Naive B cell (primary cell): ENCODE results near the gene SIRT7. TPM values are rescaled to one million over a fixed set of nuclear protein-coding genes. Genes with fewer than 3 reads are reported as not detected.

Source experiments
- ATAC-seq, 2 donors: fragments of 150-1000 bp; cut with Tn5 transposase; 2 replicates each; pipeline ENCODE4 v1.10.0; 2021; ENCODE audit warnings: low read depth in 2 of 2, mild to moderate bottlenecking in 2 of 2, moderate library complexity in 2 of 2
- DNase-seq: peaks from one replicate; pipeline ENCODE4 v3.0.0; 2022
- H3K27ac Mint-ChIP-seq, 6 donors: one replicate each; pipeline ENCODE4 v1.8.0; 2020 to 2022; ENCODE audit warnings: mild to moderate bottlenecking in 6 of 6, mixed read lengths in 6 of 6, moderate library complexity in 5 of 6, inconsistent platforms in 2 of 6
- H3K27me3 Mint-ChIP-seq, 3 donors: one replicate each; pipeline ENCODE4 v1.8.0; 2021 to 2022; ENCODE audit warnings: mixed read lengths in 3 of 3, mild to moderate bottlenecking in 1 of 3
- H3K36me3 Mint-ChIP-seq, 2 donors: one replicate each; pipeline ENCODE4 v1.8.0; 2020 to 2022; ENCODE audit warnings: mixed read lengths in 2 of 2, inconsistent platforms in 1 of 2, mild to moderate bottlenecking in 1 of 2
- H3K4me1 Mint-ChIP-seq, 3 donors: one replicate each; pipeline ENCODE4 v1.8.0; 2020 to 2022; ENCODE audit warnings: mixed read lengths in 3 of 3, inconsistent platforms in 1 of 3, mild to moderate bottlenecking in 1 of 3, moderate library complexity in 1 of 3
- H3K4me3 Mint-ChIP-seq, 8 donors: one replicate each; pipeline ENCODE4 v1.8.0; 2020 to 2022; ENCODE audit warnings: mild to moderate bottlenecking in 8 of 8, mixed read lengths in 8 of 8, moderate library complexity in 8 of 8, inconsistent platforms in 2 of 8
- H3K9me3 Mint-ChIP-seq, 7 donors: one replicate each; pipeline ENCODE4 v1.8.0; 2020 to 2022; ENCODE audit warnings: mixed read lengths in 7 of 7, mild to moderate bottlenecking in 5 of 7, inconsistent platforms in 2 of 7, moderate library complexity in 1 of 7
- polyA plus RNA-seq, 6 donors: library from polyadenylated mRNA; unstranded; fragments of 300-500 nt; fragmentation: Illumina TruSeq; gene quantifications; one replicate each; pipeline ENCODE4 v1.2.3, GENCODE V29; 2021; ENCODE audit warnings: low read depth in 6 of 6

The SIRT7 gene, protein sequence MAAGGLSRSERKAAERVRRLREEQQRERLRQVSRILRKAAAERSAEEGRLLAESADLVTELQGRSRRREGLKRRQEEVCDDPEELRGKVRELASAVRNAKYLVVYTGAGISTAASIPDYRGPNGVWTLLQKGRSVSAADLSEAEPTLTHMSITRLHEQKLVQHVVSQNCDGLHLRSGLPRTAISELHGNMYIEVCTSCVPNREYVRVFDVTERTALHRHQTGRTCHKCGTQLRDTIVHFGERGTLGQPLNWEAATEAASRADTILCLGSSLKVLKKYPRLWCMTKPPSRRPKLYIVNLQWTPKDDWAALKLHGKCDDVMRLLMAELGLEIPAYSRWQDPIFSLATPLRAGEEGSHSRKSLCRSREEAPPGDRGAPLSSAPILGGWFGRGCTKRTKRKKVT
- polyA plus RNA-seq, result 10 to 100 TPM; 23.6 to 41.3 (median 30.6) TPM

DNA sequence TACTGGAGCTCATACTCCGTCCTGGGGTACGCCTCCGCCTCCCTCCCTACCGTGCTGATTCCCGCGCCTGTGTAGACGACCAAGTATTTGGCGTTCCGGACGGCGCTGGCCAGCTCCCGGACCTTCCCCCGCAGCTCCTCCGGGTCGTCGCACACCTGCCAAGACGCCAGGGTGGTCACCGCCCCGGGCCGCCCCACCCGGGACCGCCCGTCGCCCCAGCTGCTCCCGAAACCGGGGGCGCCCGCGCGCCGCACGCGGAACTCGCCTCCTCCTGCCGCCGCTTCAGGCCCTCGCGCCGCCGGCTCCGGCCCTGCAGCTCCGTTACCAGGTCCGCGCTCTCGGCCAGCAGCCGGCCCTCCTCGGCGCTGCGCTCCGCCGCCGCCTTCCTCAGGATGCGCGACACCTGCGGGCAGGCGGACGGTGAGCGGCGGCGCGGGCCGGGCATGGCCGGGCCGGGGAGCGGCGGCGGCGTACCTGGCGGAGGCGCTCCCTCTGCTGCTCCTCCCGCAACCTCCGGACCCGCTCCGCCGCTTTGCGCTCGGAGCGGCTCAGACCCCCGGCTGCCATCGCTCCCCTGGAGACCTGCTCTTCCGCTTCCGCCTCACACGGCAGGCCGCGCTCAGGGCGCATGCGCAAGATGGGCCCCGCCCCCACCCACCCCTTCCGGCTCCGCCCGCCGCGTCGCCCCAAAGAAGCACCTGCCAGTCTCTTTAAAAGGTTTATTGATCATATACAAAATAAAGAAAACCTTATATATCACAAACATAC lies at the start of gene SIRT7:
Gene SIRT7 (minus strand): TSS at position 612 of the 768 bp plus-strand sequence. CDS start 45 bp downstream, at position 567.
- Mint-ChIP-seq H3K4me1 (peaks cover 30 to 36% (median 33%) of the 10 kb centered on the region in 3 donors), H3K9me3 (no peaks in the 10 kb centered on the region), H3K36me3 (no peaks in the 10 kb centered on the region), H3K27ac (peak within 1 kb of the TSS; percentile 44 to 90 (median 87)), H3K27me3 (no peaks in the 10 kb centered on the region), H3K4me3 (peak within 1 kb of the TSS; percentile 87 to 97 (median 91))
- ATAC-seq, result peak; percentile 91 to 92
- peak; percentile 78 for DNase-seq

DNA sequence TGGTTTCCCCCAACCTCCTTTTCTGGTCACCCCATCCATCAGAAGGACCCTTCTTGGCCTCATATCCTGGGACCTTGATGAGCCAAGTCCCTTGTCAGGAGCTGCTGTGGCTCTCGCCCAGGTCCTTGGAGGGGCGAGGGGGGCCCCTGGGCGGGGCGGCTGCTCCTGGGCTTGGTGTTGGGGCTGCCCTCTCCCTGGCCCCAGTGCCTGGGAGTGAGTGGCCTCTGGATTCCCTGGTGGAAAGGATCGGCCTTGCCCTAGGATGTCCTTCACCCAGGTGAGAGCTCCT lies 49.2 kb upstream of the SIRT7 start:
- Mint-ChIP-seq H3K4me3 (peak overlapping the region in 3 of 8 donors; percentile 24 to 58 (median 56)), H3K9me3 (no peaks in the 10 kb centered on the region), H3K27me3 (peaks cover 8 to 32% (median 8%) of the 10 kb centered on the region in 3 donors), H3K36me3 (no peaks in the 10 kb centered on the region), H3K4me1 (peaks cover 5 to 20% (median 17%) of the 10 kb centered on the region in 3 donors), H3K27ac (no peak overlapping the region)
- ATAC-seq (peak in 1 of 2 donors; percentile 2), DNase-seq (no peak)

DNA sequence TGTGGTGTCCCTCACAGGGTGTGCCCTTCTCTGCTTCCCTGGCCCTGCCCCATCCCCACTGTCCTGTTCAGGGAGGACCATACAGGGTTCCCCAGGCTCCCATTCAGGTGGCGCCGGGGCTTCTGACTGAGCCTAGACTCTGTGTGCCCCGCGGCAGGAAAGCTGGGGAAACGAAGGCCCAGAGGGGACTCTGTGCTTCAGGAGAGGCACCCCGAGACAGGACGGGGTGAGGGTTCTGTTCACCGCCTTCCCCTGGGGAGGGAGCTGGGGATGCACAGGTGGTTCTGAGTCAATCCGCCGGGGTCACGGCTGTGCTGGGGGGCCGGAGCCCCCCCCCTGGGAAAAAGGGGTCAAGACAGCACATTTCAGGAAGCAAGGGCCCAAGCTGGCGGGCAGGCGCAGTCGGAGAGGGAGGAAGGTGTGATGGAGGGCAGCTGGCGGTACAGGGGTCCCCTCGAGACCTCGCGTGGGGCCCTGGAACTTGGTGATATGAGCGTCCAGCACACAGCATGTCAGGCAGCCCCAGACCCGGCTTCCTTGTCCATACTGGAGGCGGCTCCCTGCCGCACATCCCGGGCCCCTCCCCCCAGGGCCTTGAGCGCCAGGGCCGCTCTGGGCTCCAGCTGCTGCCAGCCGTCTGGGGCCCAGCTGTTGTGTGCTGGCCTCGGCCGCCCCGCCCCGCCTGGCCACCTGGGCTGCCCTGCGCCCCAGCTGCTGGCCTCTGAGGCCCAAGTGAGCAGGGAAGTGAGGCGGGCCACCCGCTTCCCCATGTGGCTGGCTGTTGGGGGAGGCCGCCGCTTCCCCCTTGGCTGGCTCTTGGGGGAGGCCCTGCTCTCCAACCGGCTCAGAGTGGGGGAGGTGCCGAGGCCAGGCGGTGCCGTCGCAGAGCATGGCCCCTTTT lies 48.6 kb upstream of the SIRT7 start:
- peaks cover 5 to 20% (median 17%) of the 10 kb centered on the region in 3 donors for H3K4me1 Mint-ChIP-seq
- ATAC-seq (peak; percentile 64 to 68), DNase-seq (peak; percentile 44)
- no peaks in the 10 kb centered on the region for H3K36me3 Mint-ChIP-seq
- H3K4me3 Mint-ChIP-seq, result peak overlapping the region in 5 of 8 donors; percentile 8 to 58 (median 47)
- H3K27ac Mint-ChIP-seq, result peak overlapping the region in 3 of 6 donors; percentile 20 to 71 (median 24)
- H3K27me3 Mint-ChIP-seq, result peaks cover 8 to 35% (median 9%) of the 10 kb centered on the region in 3 donors
- H3K9me3 Mint-ChIP-seq, result no peaks in the 10 kb centered on the region

DNA sequence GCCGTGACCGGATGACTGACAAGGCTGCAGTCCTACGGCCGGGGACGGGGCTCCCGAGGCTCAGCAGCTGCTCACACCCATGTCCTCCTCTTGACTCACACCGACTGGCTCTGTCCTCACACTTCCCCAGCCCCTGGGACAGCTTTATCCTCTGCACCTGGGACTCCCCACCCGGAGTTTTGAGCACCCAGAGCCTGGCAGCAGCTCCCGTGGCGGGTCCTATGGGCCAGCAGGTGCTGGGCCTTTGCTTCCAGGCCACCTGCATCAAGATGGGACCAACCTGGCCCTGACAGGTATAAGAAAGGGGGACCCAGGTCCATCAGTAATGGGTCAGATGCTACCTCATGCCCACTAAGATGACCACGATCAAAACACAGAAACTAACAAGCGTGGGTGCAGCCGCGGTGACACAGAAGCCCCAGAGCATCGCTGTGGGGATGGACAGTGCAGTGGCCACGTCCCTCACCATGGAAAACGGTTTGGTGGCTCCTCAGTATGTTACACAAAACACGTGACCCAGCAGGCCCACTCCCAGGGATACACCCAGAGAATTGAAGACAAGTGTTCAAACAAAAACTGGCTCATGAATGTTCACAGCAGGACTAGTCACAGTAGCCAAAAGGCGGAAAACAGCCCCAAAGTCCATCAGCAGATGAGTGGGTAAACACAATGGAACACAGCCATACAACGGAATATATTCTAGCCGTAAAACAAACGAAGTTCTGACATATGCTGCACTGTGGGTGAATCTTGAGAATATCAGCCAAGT lies 46.3 kb upstream of the SIRT7 start:
- Mint-ChIP-seq H3K4me1 (peaks cover 5 to 20% (median 17%) of the 10 kb centered on the region in 3 donors), H3K9me3 (no peaks in the 10 kb centered on the region), H3K27ac (peak overlapping the region in 1 of 6 donors; percentile 38), H3K4me3 (no peak overlapping the region), H3K27me3 (peaks cover 8 to 31% (median 9%) of the 10 kb centered on the region in 3 donors), H3K36me3 (no peaks in the 10 kb centered on the region)
- DNase-seq (no peak), ATAC-seq (no peak)

DNA sequence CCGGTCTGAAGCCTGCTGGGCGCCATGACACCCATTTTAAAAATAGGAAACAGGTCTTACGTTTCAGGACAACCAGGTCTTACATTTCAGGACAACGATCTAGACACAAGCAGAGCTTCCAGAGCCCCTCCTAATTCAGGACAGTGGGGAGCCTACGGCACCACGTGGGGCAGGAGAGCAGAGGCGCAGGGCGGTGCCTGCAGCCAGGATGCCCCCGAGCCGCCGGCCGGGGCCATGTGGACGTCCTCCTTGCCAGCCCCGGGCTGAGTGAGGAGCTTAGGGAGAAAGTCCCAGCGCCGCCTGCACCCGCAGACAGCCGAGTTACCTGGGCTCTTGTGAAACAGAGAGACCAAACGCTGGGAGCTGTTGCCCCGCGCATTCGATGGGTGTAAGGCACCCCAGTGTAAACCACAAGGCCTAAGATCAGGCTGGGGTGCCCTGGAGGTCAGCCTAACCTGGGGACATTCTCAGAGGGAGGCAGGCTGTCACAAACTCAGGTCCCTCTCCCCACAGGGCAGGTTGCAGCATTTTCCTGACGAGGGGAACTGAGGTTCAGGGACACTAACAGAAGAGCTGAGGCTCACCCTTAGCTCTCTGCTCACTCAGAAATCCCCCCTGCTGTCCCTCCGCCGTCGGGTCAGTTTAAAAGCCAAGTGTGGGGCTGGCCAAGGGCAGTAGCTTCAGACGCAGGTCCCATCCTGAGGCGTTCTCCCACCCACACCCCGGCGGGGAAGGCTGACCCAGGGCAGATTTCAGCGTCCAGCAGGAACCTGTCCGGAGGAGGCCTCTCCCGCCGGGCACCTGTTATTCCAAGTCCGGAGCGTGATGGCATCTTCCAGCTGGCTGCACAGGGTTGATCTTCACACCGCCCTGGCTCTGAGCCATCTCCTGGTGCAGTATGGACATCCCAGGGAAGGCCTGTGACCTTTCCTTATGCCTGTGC lies 44.8 kb upstream of the SIRT7 start:
- no peaks in the 10 kb centered on the region for H3K9me3 Mint-ChIP-seq
- DNase-seq, result no peak
- no peak for ATAC-seq
- H3K27me3 Mint-ChIP-seq, result peaks cover 14 to 45% (median 22%) of the 10 kb centered on the region in 3 donors
- no peak overlapping the region for H3K27ac Mint-ChIP-seq
- H3K36me3 Mint-ChIP-seq, result no peaks in the 10 kb centered on the region
- peaks cover 5 to 20% (median 14%) of the 10 kb centered on the region in 3 donors for H3K4me1 Mint-ChIP-seq
- peak overlapping the region in 6 of 8 donors; percentile 18 to 72 (median 42) for H3K4me3 Mint-ChIP-seq

DNA sequence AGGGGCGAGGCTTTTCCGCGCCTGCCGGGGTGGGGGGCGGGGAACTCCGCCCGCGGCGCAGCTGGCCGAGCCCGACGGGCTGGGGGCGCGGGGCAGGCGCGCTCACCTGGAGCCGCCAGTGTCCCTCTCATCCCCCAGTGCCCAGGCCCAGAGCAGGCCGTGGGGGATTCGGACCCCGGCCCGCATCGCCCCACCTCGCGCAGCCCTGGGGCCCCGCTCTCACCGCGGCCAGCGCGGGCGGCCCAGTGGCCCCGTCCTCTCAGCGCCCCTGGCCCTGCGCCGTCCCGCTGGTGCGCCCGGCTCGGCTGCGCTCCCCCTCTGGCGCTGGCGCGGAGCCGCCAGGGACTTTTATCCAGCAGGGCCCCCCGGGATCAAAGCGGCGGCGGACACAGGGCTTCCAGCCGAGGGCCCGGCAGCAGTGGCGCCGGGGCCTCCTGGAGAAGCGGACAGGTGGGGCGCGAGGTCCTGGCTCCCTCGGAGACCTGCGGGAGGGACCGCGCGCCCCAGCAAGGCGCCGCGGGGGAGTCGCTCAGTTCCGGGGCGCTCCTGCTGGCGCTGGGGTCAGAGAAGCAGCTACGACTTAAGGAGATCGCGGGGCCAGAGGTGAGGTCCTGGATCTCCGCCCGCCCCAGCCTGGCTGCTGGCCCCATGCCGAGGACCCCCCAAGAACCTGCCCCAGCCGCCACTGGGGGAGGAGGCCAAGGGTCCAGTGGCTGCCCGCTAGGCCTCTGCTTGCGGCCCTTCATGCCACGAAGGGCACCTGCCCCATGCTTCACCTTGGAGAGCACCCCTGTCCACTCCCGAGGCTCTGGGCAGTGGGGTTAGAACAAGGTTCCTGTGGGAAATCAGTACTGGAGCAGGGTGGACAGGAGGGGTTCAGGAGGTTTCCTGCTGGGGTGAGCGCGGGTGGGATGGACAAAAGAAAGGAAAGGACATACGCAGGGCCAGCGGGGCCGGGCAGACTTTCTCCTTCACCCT lies 43.8 kb upstream of the SIRT7 start:
- no peaks in the 10 kb centered on the region for H3K36me3 Mint-ChIP-seq
- DNase-seq, result no peak
- ATAC-seq, result no peak
- no peaks in the 10 kb centered on the region for H3K9me3 Mint-ChIP-seq
- H3K27me3 Mint-ChIP-seq, result peaks cover 18 to 54% (median 31%) of the 10 kb centered on the region in 3 donors
- H3K4me3 Mint-ChIP-seq, result peak overlapping the region in 6 of 8 donors; percentile 18 to 72 (median 42)
- no peak overlapping the region for H3K27ac Mint-ChIP-seq
- H3K4me1 Mint-ChIP-seq, result peaks cover 5 to 14% (median 13%) of the 10 kb centered on the region in 3 donors

DNA sequence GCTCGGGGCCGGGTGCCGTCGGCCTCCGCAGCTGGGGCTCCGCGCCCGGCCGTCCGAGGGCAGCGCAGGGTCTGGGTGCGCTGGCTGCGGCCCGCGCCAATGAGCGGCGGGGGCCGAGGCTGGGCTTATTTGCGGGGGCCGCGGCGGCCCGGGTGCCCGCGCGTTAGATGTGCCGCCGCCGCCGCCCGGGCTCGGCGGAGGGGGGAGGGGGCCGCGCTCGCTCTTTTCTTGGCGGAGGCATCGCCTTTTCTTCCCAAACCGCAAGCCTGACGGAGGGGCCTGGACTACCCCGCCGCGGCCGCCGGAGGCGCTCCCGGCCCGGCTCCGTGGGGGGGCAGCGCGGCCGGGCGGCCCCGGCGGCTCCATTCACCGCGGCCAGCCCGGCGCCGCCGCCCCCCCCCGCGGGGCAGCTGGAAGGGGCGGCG lies 43.1 kb upstream of the SIRT7 start, which contains the start of gene NOTUM:
Gene NOTUM (minus strand): TSS at position 101 of the 425 bp plus-strand sequence. CDS start 278 bp downstream, outside the sequence.
- no peaks in the 10 kb centered on the region for H3K9me3 Mint-ChIP-seq
- H3K4me3 Mint-ChIP-seq, result peak within 1 kb of the TSS in 4 of 8 donors; percentile 30 to 72 (median 55)
- no peak within 1 kb of the TSS for H3K27ac Mint-ChIP-seq
- no peak for DNase-seq
- peaks cover 18 to 51% (median 31%) of the 10 kb centered on the region in 3 donors for H3K27me3 Mint-ChIP-seq
- no peak for ATAC-seq
- peaks cover 0 to 9% (median 6%) of the 10 kb centered on the region in 3 donors for H3K4me1 Mint-ChIP-seq
- H3K36me3 Mint-ChIP-seq, result no peaks in the 10 kb centered on the region

DNA sequence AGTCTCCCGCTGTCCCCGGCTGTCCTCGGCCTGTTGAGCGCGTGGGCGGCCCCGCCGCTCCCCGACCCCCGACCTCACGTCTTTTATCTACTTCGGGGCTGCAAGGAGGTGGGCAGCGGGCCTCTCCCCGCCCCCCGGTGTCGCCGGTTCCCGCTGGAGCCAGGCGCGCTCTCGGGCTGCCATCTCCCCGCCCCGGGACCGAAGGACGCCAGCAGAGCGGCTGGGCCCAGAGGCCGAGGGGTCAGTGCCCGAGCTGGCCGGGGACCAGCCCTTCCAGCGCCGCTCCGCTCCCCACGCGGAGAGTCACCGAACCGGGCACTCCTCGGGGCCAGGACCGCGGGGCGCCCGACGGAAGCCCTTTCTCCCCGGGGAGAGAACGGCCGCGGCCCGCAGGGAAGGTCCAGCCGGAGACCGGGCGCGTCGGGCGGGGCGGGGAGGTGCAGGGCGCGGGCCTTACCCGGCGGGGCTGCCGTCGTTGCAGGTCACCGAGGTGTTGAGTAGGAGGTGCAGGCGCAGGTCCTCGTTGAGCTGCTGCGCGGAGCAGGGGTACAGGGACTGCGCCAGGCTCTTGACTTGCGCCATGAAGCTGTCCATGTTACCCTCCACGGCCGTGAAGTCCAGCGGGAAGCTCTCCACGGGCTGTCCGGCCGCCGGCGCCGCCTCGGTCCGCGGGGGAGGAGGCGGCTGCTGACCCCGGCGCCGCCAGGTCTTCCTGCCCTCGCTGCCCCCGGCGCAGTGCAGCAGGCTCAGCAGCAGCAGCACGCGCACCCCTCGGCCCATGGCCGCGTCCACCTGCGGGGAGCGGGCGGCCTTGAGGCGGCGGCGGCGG lies 42.4 kb upstream of the SIRT7 start:
- H3K4me1 Mint-ChIP-seq, result peaks cover 0 to 8% (median 5%) of the 10 kb centered on the region in 3 donors
- DNase-seq (no peak), ATAC-seq (no peak)
- H3K27me3 Mint-ChIP-seq, result peaks cover 18 to 51% (median 31%) of the 10 kb centered on the region in 3 donors
- peak overlapping the region in 3 of 8 donors; percentile 40 to 70 (median 65) for H3K4me3 Mint-ChIP-seq
- no peaks in the 10 kb centered on the region for H3K36me3 Mint-ChIP-seq
- H3K27ac Mint-ChIP-seq, result no peak overlapping the region
- no peaks in the 10 kb centered on the region for H3K9me3 Mint-ChIP-seq

DNA sequence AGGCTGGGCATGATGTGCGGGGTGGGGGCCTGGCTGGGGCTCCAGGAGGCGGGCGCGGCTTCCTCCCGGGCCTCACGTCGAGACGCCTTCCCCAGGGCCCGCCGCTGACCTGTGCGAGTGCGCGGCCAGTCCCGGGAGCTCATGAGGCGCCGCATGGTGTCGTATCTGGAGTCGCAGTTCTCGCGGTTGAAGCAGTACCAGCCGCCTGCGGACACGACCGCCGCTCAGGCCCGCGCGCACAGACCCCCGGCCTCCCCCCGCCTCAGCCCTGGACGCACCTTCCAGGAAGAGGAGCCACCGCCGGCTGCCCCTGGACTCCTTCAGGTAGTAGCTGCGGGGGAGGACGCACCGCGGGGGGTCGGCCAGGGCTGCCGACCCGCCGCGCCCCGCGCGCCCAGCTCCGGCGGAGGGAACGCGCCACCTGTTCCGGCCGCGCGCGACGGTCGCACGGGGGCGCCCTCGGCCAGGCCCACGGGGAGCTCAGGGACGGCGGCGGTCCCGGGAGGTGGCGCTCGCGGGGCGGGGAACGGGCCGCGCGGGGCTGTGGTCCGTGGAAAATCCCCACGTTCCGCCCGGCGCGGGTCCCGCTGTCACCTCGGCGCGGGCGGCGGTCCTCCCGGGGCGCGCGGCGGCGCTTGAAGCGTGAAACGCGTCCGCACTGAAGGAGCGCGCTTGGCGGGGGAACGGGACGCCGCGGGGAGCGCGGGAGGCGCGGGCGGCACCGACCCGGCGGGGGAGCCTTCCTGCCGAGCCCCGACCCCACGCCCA lies 41.6 kb upstream of the SIRT7 start:
- H3K36me3 Mint-ChIP-seq, result no peaks in the 10 kb centered on the region
- DNase-seq (peak; percentile 83), ATAC-seq (peak; percentile 96)
- H3K9me3 Mint-ChIP-seq, result no peaks in the 10 kb centered on the region
- H3K27me3 Mint-ChIP-seq, result peaks cover 18 to 57% (median 28%) of the 10 kb centered on the region in 3 donors
- H3K4me3 Mint-ChIP-seq, result peak overlapping the region in 7 of 8 donors; percentile 39 to 88 (median 74)
- H3K27ac Mint-ChIP-seq, result peak overlapping the region in 1 of 6 donors; percentile 92
- H3K4me1 Mint-ChIP-seq, result peaks cover 0 to 8% (median 5%) of the 10 kb centered on the region in 3 donors
